Heart left ventricle (tissue), 16 donors: ENCODE measurements around the gene ACSL6. TPM values are rescaled to one million over a fixed set of nuclear protein-coding genes. Genes with fewer than 3 reads are reported as not detected.

Source experiments
- ATAC-seq, 4 donors: fragments of 200-7000 bp; cut with Tn5 transposase; one replicate each; pipeline ENCODE4 v1.9.1; 2020 to 2022; ENCODE audit warnings: moderate library complexity in 4 of 4, mild to moderate bottlenecking in 3 of 4, moderate number of reproducible peaks in 1 of 4
- DNase-seq, 5 donors: peaks; one replicate each; pipeline ENCODE4 v3.0.0-alpha.2; 2020
- H3K27ac ChIP-seq, 12 donors: fragments of 200-600 bp; sonication (generic) in 4 of 12; one replicate each; pipeline versions ENCODE4 v1.5.0 to v1.8.0; 2016 to 2022; ENCODE audit warnings: mild to moderate bottlenecking in 2 of 12
- H3K27me3 ChIP-seq, 9 donors: fragments of 200-600 bp; sonication (generic) in 2 of 9; one replicate each; pipeline versions ENCODE4 v1.5.1 to v1.8.0; 2016 to 2022; ENCODE audit warnings: mild to moderate bottlenecking in 3 of 9
- H3K36me3 ChIP-seq, 9 donors: fragments of 200-600 bp; sonication (generic) in 2 of 9; one replicate each; pipeline versions ENCODE4 v1.5.0 to v1.8.0; 2018 to 2022; ENCODE audit warnings: mild to moderate bottlenecking in 2 of 9
- H3K4me1 ChIP-seq, 12 donors: fragments of 200-600 bp; sonication (generic) in 4 of 12; one replicate each; pipeline versions ENCODE4 v1.5.0 to v1.8.0; 2016 to 2022; ENCODE audit warnings: mild to moderate bottlenecking in 3 of 12
- H3K4me3 ChIP-seq, 12 donors: fragments of 200-600 bp; sonication (generic) in 4 of 12; one replicate each; pipeline versions ENCODE4 v1.5.0 to v1.8.0; 2017 to 2022; ENCODE audit warnings: mild to moderate bottlenecking in 9 of 12, moderate library complexity in 4 of 12
- H3K9me3 ChIP-seq, 12 donors: fragments of 200-600 bp; sonication (generic) in 4 of 12; one replicate each; pipeline versions ENCODE4 v1.5.0 to v1.8.0; 2016 to 2022; ENCODE audit warnings: mild to moderate bottlenecking in 1 of 12
- POLR2A ChIP-seq, 2 donors: fragments of 450-650 bp; IDR thresholded peaks; one replicate each; pipeline ENCODE4 v1.6.1; 2017; ENCODE audit warnings: antibody characterized with exemption in 2 of 2, mild to moderate bottlenecking in 2 of 2, moderate library complexity in 2 of 2
- WGBS, 4 donors: extraction: QIAGEN DNeasy Blood & Tissue Kit in 2 of 4; methylation state at CpG; one replicate each; pipeline versions ENCODE4 v1.1.5 to v1.1.7; 2013 to 2018; 5-methylcytosine and 5-hydroxymethylcytosine counted together
- intact Hi-C, 10 donors: fragments of 100-400 bp; cut with DNase I; formaldehyde crosslinking; loops; one replicate each; pipeline versions ENCODE4 v1.11.1 to v1.14.2; 2022
- polyA plus RNA-seq, 2 donors: library from polyadenylated mRNA; stranded (reverse); fragments of 200-250 nt; gene quantifications; one replicate each; pipeline ENCODE4 v1.2.3, GENCODE V29; 2013
- total RNA-seq, 9 donors: library from RNA; depleted of rRNA in 2 of 9; stranded (reverse); fragments of >200 nt in 2 of 9; fragmentation: NEBNext Ultra II Directional in 3 of 9; extraction: Animal tissue kit (Norgen Biotek cat#: 25700) in 3 of 9; gene quantifications; one replicate each; pipeline versions ENCODE4 v1.1.0 to v1.2.4, GENCODE V29; 2016 to 2023
- TF ChIP-seq, protein P1 (sequence below), 12 donors: fragments of 200-600 bp; sonication (generic) in 4 of 12; IDR thresholded peaks; one replicate each; pipeline versions ENCODE4 v1.5.0 to v1.8.0; 2018 to 2022; ENCODE audit warnings: antibody characterized with exemption in 12 of 12, mild to moderate bottlenecking in 5 of 12
- donor health status: ischemic (EF 13 %, LVEDD 7.1; RV severe dilation, severe dysfunction).
- donor health status: healthy with polysubstance abuse.
- donor health status: DM: no; HTN: yes; CAD: no.
- donor health status: DM: no; HTN: no; CAD: no.
- donor health status: ischemic (EF 25% LVEDD 6.9; RV normal size, moderate dysfunction).
- donor health status: ischemic (EF 25% LVEDD 5.7; RV mildly dilated, moderate dysfunction).
- donor health status: healthy.
- donor health status: DM: yes; HTN: yes; CAD: no.
- donor health status: ischemic (EF 35%, LVEDD 5.7; RV mildly dilated, moderate dysfunction).
- donor health status: nonischemic (EF 11% LVEDD 7.7; RV severe dilation, severe dysfunction).
- donor health status: DM: yes; HTN: yes; CAD: no.
- donor health status: PGD.
- donor health status: ischemic (EF 29% LVEDD 5.4; RV normal size, mild dysfunction).
- donor health status: nonischemic (EF 23%, LVEDD 6.1; RV moderate dilation, normal function).

The ACSL6 gene
- total and polyA plus RNA-seq, 11 donors = 0.33 to 3.8 (median 2.1) TPM

DNA sequence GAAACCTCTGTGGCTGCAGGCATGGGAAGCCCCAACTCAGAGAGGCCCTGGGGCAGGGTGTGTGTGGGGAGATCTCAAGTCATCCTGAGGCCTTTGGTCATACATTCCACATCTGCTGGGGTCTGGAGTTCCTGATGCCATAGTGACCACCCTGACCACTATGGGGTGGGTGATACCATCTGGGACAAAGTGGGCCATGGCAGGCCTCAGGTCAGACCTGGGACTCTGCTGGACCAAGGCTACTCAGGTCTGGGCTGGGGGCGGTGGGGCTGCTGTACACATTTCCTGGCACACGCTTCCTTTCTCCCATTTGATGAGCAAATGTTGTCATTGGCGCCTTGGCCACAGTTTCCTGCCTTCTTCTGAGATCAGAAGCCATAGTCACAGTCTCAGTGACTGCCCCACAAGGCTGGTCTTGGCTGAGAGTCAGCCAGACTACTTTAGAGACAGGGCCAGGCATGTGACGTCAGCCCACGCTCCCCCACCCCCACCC lies 15.1 kb upstream of the ACSL6 start:
- DNase-seq (no peak), ATAC-seq (no peak)
- Histone ChIP-seq H3K4me3 (no peak overlapping the region), H3K9me3 (no peaks in the 10 kb centered on the region), H3K36me3 (no peaks in the 10 kb centered on the region), H3K27ac (no peak overlapping the region), H3K27me3 (peaks cover 0 to 4% (median 0%) of the 10 kb centered on the region in 9 donors), H3K4me1 (no peaks in the 10 kb centered on the region)
- TF ChIP-seq POLR2A (IDR thresholded peaks at IDR 0.05) = no peak
- TF ChIP-seq, protein P1, sequence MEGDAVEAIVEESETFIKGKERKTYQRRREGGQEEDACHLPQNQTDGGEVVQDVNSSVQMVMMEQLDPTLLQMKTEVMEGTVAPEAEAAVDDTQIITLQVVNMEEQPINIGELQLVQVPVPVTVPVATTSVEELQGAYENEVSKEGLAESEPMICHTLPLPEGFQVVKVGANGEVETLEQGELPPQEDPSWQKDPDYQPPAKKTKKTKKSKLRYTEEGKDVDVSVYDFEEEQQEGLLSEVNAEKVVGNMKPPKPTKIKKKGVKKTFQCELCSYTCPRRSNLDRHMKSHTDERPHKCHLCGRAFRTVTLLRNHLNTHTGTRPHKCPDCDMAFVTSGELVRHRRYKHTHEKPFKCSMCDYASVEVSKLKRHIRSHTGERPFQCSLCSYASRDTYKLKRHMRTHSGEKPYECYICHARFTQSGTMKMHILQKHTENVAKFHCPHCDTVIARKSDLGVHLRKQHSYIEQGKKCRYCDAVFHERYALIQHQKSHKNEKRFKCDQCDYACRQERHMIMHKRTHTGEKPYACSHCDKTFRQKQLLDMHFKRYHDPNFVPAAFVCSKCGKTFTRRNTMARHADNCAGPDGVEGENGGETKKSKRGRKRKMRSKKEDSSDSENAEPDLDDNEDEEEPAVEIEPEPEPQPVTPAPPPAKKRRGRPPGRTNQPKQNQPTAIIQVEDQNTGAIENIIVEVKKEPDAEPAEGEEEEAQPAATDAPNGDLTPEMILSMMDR (IDR thresholded peaks at IDR 0.05) = no peak
- intact Hi-C loops = no loop called here
- WGBS, 4 donors = 74 to 80% (median 76%) methylated on average over 5 of the region's 5 CpGs

DNA sequence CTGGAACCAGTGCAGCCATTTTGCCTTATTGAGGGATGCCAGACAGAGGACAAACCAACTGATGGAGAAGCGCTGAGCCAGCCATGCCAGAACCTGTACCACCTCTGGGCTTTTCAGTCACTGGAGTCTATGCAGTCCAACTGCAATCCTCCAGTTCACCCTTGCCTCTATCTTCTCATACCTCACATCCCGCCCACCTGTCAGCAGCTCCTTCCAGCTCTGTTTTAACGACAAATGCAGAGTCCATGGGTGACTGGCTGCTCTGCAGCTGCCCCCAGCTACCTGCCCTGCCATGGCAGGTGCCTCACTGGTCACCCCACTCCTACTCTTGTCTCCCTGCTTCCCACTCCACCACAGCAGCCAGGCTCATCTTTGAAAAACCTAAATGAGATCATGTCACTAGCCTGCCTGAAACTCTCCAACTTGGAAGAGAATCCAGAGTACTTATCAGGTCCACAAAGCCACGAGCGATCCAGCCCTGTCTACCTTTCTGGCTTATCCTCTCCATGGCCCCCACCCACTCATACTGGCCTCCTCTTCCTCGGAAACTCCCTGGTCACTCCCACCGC lies 14.0 kb upstream of the ACSL6 start:
- Histone ChIP-seq H3K4me1 (no peaks in the 10 kb centered on the region), H3K4me3 (no peak overlapping the region), H3K27me3 (peaks cover 0 to 7% (median 0%) of the 10 kb centered on the region in 9 donors), H3K27ac (no peak overlapping the region), H3K9me3 (no peaks in the 10 kb centered on the region), H3K36me3 (no peaks in the 10 kb centered on the region)
- DNase-seq (no peak), ATAC-seq (no peak)
- intact Hi-C loops = no loop called here
- TF ChIP-seq, protein P1 (IDR thresholded peaks at IDR 0.05) = no peak
- TF ChIP-seq POLR2A (IDR thresholded peaks at IDR 0.05) = no peak
- WGBS, 4 donors = 79 to 80% (median 80%) methylated on average over 7 of the region's 7 CpGs

DNA sequence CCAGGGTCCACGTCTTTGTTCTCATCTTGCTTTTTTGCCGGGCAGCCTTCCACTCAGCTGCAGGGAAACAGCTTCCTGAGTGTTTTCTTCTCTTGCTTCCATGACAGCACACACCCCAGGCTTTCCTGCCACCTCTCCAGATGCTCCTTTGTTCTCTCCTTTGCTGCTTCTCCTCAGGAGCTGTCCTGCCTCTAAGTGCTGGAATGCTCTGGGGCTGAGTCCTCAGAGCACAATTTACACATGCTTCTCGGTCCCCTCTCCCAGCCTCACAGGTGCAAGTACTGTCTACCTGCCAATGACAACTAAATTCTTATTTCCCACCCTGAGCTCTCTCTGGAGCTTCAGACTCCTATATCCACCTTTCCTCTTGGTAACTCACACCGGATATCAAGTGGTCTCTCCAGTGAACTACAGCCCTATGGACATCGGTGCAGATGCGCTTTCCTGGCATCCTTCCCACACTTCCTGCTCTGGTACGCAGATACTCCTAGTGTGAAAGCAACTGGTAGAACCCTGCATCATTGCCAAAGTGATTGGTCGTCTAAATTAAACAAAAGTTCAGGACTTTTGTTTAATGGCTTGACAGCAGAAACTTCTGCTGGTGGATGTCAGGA lies 13.4 kb upstream of the ACSL6 start:
- H3K4me3 ChIP-seq = no peak overlapping the region
- no peak for TF ChIP-seq POLR2A (IDR thresholded peaks at IDR 0.05)
- TF ChIP-seq, protein P1 (IDR thresholded peaks at IDR 0.05) = no peak
- intact Hi-C loops = no loop called here
- H3K4me1 ChIP-seq = no peaks in the 10 kb centered on the region
- H3K9me3 ChIP-seq = no peaks in the 10 kb centered on the region
- H3K27me3 ChIP-seq = peaks cover 0 to 7% (median 0%) of the 10 kb centered on the region in 9 donors
- 57 to 63% (median 61%) methylated on average over 8 of the region's 8 CpGs for WGBS, 4 donors
- DNase-seq = no peak
- H3K27ac ChIP-seq = no peak overlapping the region
- no peak for ATAC-seq
- no peaks in the 10 kb centered on the region for H3K36me3 ChIP-seq

DNA sequence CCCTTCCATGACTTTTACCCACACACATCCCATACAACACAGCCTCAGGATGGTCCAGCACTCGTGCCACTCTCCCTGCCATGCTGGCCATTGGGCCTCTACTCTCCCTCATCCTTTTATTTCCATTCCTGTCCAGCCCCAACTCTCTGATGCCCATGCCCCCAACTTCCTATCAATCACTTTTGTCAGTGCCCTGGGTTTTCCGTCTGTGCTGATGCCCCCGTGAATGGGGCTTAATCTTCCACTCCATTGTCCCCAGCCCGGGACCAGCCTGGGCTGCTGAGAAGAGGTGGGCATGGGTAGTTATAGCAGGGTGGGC lies 12.6 kb upstream of the ACSL6 start:
- WGBS, 4 donors = 52 to 84% (median 75%) methylated on average over 4 of the region's 4 CpGs

More for the DNA sequence above, 12.6 kb upstream of the ACSL6 start:
- H3K4me1 ChIP-seq = peaks cover 0 to 7% (median 0%) of the 10 kb centered on the region in 12 donors
- H3K27ac ChIP-seq = no peak overlapping the region
- no peaks in the 10 kb centered on the region for H3K36me3 ChIP-seq
- TF ChIP-seq, protein P1 (IDR thresholded peaks at IDR 0.05) = no peak
- TF ChIP-seq POLR2A (IDR thresholded peaks at IDR 0.05) = no peak
- ATAC-seq (no peak), DNase-seq (no peak)
- intact Hi-C loops = no loop called here
- peaks cover 0 to 10% (median 0%) of the 10 kb centered on the region in 9 donors for H3K27me3 ChIP-seq
- no peak overlapping the region for H3K4me3 ChIP-seq
- H3K9me3 ChIP-seq = no peaks in the 10 kb centered on the region
